AG04449 (cell line): ENCODE measurements around the gene PCDHGA7.
A peak's percentile ranks its signal among the peaks of the same experiment; 100 is the strongest.
"Not testable (repeated sequence)": the region's sequence is repeated elsewhere in the genome, so short reads cannot be mapped to it uniquely, and the experiment has no call there.

Experiments
- CTCF ChIA-PET: fragments of 350-600 bp; formaldehyde crosslinking; extraction: SDS; loops from one replicate; lab custom pipeline; 2021; ENCODE audit warnings: antibody characterized with exemption; lab: Yijun Ruan, JAX
- POLR2A ChIA-PET: fragments of 400-600, 350-600 bp; formaldehyde crosslinking; extraction: SDS; loops from one replicate; lab custom pipeline; 2020; ENCODE audit warnings: antibody characterized with exemption, inconsistent platforms; lab: Yijun Ruan, JAX
- DNase-seq: peaks from one replicate; pipeline ENCODE4 v3.0.0-alpha.2; 2010; ENCODE audit warnings: low read depth, low spot score
- H3K4me3 ChIP-seq: 2 replicates; pipeline ENCODE4 v1.5.1; 2011; ENCODE audit warnings: low read depth, mild to moderate bottlenecking, control low read depth, low read length
- TF ChIP-seq, protein P1 (sequence below): IDR thresholded peaks from one replicate; pipeline ENCODE4 v1.5.1; 2011; ENCODE audit warnings: mild to moderate bottlenecking, moderate library complexity, low read length, control low read depth, inconsistent platforms; ENCODE audit not compliant: insufficient read depth; ENCODE audit errors: missing control alignments

PCDHGA7 gene

DNA sequence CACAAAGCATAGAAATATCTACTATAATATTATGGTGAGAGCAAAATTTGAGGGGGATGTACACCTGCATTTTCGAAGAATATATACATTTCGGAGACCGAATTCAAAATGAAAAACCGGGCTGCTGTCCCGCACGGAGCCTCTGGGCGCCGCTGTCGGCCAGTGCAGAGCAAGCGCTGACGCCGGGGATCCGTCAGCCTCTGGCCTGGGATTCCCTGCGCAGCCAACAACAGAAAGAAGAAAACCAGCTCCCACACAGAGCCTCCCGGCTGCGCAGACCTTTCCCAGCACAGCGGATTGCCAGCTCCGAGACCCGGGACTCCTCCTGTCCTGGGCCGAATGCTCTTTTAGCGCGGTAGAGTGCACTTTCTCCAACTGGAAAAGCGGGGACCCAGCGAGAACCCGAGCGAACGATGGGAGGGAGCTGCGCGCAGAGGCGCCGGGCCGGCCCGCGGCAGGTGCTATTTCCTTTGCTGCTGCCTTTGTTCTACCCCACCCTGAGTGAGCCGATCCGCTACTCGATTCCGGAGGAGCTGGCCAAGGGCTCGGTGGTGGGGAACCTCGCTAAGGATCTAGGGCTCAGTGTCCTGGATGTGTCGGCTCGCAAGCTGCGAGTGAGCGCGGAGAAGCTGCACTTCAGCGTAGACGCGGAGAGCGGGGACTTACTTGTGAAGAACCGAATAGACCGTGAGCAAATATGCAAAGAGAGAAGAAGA lies 25.4 kb downstream of the PCDHGA7 start, which contains the start of gene PCDHGB6:
Gene PCDHGB6, plus strand, starts transcription at position 232 of the 716 bp plus-strand sequence. Its CDS starts 182 bp downstream, at position 414.
- DNase-seq, POLR2A ChIA-PET: not testable (repeated sequence)
- peak within 1 kb of the TSS; percentile 37 for H3K4me3 ChIP-seq
- CTCF ChIA-PET = interaction anchor here (1.1 to 4.8 kb wide), 10 partner anchors 10 to 159 kb away, joined by 3 to 43 read pairs (median 12); partner anchors contain the start of genes PCDHGA12, PCDHGA8, PCDHGB5 and PCDHGB7
- TF ChIP-seq, protein P1, sequence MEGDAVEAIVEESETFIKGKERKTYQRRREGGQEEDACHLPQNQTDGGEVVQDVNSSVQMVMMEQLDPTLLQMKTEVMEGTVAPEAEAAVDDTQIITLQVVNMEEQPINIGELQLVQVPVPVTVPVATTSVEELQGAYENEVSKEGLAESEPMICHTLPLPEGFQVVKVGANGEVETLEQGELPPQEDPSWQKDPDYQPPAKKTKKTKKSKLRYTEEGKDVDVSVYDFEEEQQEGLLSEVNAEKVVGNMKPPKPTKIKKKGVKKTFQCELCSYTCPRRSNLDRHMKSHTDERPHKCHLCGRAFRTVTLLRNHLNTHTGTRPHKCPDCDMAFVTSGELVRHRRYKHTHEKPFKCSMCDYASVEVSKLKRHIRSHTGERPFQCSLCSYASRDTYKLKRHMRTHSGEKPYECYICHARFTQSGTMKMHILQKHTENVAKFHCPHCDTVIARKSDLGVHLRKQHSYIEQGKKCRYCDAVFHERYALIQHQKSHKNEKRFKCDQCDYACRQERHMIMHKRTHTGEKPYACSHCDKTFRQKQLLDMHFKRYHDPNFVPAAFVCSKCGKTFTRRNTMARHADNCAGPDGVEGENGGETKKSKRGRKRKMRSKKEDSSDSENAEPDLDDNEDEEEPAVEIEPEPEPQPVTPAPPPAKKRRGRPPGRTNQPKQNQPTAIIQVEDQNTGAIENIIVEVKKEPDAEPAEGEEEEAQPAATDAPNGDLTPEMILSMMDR = peak; percentile 43

DNA sequence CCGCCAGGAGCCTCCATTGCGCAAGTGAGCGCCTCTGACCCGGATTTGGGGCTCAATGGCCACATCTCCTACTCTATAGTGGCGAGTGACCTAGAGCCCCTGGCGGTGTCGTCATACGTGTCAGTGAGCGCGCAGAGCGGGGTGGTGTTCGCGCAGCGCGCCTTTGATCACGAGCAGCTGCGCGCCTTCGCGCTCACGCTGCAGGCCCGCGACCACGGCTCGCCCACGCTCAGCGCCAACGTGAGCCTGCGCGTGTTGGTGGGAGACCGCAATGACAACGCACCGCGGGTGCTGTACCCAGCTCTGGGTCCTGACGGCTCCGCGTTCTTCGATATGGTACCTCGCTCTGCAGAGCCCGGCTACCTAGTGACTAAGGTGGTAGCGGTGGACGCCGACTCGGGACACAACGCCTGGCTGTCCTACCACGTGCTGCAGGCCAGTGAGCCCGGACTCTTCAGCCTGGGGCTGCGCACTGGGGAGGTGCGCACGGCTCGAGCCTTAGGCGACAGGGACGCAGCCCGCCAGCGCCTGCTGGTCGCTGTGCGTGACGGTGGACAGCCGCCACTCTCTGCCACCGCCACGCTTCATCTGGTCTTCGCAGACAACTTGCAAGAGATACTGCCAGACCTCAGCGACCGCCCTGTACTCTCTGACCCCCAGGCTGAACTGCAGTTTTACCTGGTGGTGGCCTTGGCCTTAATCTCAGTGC lies 27.2 kb downstream of the PCDHGA7 start:
- H3K4me3 ChIP-seq = no peak overlapping the region
- POLR2A ChIA-PET = no interaction called here
- TF ChIP-seq, protein P1 = no peak
- CTCF ChIA-PET = interaction anchor here (0.9 to 16.4 kb wide), 5 partner anchors 90 to 158 kb away, joined by 3 to 288 read pairs (median 6); no protein-coding TSS in a partner anchor
- no peak for DNase-seq

DNA sequence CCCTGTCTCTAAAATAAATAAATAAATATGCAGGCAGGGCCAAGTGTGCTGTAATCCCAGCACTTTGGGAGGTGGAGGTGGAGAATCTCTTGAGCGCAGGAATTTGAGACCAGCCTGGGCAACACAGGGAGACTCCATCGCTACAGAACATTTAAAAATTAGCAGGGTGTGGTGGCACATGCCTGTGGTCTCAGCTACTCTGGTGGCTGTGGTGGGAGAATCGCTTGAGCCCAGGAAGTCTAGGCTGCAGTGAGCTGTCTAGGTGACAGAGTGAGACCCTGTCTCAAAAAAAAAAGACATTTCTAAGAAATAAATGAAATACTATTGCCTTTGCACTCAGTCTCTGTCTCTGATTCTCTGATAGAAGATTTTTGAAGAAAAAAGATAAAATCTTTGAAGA lies 29.0 kb downstream of the PCDHGA7 start:
- H3K4me3 ChIP-seq = no peak overlapping the region
- ChIA-PET CTCF (interaction anchor here (3.1 to 16.4 kb wide), 4 partner anchors 10 to 156 kb away, joined by 30 to 288 read pairs (median 78); partner anchors contain the start of gene PCDHGA11), POLR2A (no interaction called here)
- TF ChIP-seq, protein P1 = no peak
- DNase-seq = no peak

GRCh38 chr5:141412854-141413539 lies 30.5 kb downstream of the PCDHGA7 start, which contains the start of gene PCDHGA10:
PCDHGA10 (plus strand) TSS chr5:141412987; CDS start chr5:141413176, 189 bp downstream.
- H3K4me3 ChIP-seq = peak within 1 kb of the TSS; percentile 53
- CTCF ChIA-PET = interaction anchor here (0.7 to 16.4 kb wide), 29 partner anchors 8 to 162 kb away, joined by 3 to 295 read pairs (median 6); partner anchors contain the start of genes PCDHGA1, PCDHGA11, PCDHGA12 and PCDHGA5
- TF ChIP-seq, protein P1 = peak; percentile 48
- POLR2A ChIA-PET = interaction anchor here (0.6 to 0.9 kb wide), 2 partner anchors 111 to 148 kb away, joined by 4 to 5 read pairs; no protein-coding TSS in a partner anchor
- DNase-seq = no peak

DNA sequence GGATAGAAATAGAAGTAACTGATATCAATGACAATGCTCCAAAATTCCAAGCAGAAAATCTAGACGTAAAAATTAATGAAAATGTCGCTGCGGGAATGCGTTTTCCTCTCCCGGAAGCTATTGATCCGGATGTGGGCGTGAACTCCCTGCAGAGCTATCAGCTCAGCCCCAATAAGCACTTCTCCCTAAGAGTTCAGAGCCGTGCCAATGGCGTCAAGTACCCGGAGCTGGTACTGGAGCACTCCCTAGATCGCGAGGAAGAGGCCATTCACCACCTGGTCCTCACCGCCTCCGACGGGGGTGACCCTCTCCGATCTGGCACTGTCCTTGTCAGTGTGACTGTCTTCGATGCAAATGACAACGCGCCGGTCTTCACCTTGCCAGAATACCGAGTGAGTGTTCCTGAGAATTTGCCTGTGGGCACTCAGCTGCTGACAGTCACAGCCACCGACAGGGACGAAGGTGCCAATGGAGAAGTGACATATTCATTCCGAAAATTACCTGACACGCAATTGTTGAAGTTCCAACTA lies 31.1 kb downstream of the PCDHGA7 start:
- TF ChIP-seq, protein P1 = no peak
- ChIA-PET CTCF (interaction anchor here (0.6 to 16.4 kb wide), 27 partner anchors 8 to 214 kb away, joined by 3 to 295 read pairs (median 7); partner anchors contain the start of genes PCDHB11, PCDHGA1, PCDHGA11 and PCDHGA12), POLR2A (no interaction called here)
- H3K4me3 ChIP-seq = peak overlapping the region; percentile 53
- no peak for DNase-seq

GRCh38 chr5:141414548-141415274 lies 32.2 kb downstream of the PCDHGA7 start:
- POLR2A ChIA-PET, DNase-seq, H3K4me3 ChIP-seq: not testable (repeated sequence)
- CTCF ChIA-PET = interaction anchor here (0.6 to 16.4 kb wide), 15 partner anchors 12 to 215 kb away, joined by 3 to 295 read pairs (median 11); partner anchors contain the start of genes PCDHB11, PCDHGA12, PCDHGA9 and PCDHGB1

GRCh38 chr5:141415275-141415618 lies 32.7 kb downstream of the PCDHGA7 start:
- DNase-seq, H3K4me3 ChIP-seq, POLR2A ChIA-PET: not testable (repeated sequence)
- CTCF ChIA-PET = interaction anchor here (1.5 to 16.4 kb wide), 7 partner anchors 15 to 152 kb away, joined by 3 to 303 read pairs (median 196); partner anchors contain the start of genes PCDHGA12 and PCDHGB5
